ENCODE data around the gene CRB3.
"Not testable (repeated sequence)": the region's sequence is repeated elsewhere in the genome, so short reads cannot be mapped to it uniquely, and the experiment has no call there.

Gene CRB3

DNA sequence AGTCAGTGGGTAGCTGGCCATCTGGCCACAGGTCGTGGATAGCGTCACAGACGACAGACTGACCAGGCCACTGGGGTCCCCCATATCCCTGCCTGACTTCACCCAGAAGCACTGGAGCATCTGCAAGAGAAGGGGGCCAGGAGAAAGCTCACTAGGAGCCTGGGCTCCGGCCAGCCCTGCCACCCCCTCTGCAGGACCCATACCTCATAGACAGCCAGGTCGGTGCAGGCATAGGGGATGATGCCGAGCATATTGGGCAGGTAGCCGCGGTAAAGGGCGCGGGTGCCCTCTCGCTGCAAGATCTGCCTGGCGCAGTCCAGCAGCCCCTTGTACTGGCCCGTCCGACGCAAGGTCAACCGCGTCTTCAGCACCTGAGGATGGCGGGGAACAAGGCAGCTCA, 36.9 kb upstream of the CRB3 start:
- no peaks in the 10 kb centered on the region for H3K36me3 ChIP-seq (ENCODE audit: insufficient read depth)
- H3K4me1 ChIP-seq (ENCODE audit: low read depth, poor library complexity, severe bottlenecking) = peaks cover 20% of the 10 kb centered on the region
- no peak overlapping the region for H3K4me2 ChIP-seq
- H2AFZ ChIP-seq (ENCODE audit: low read depth) = no peak overlapping the region
- H4K20me1 ChIP-seq (ENCODE audit: insufficient read depth) = peaks cover 14% of the 10 kb centered on the region
- peaks cover 20% of the 10 kb centered on the region for H3K79me2 ChIP-seq (ENCODE audit: insufficient read depth, low read depth)
- H3K4me3 ChIP-seq (IDR thresholded peaks at IDR 0.05; ENCODE audit: insufficient read depth, low read depth, low read length) = no peak overlapping the region
- TF ChIP-seq, protein P1, sequence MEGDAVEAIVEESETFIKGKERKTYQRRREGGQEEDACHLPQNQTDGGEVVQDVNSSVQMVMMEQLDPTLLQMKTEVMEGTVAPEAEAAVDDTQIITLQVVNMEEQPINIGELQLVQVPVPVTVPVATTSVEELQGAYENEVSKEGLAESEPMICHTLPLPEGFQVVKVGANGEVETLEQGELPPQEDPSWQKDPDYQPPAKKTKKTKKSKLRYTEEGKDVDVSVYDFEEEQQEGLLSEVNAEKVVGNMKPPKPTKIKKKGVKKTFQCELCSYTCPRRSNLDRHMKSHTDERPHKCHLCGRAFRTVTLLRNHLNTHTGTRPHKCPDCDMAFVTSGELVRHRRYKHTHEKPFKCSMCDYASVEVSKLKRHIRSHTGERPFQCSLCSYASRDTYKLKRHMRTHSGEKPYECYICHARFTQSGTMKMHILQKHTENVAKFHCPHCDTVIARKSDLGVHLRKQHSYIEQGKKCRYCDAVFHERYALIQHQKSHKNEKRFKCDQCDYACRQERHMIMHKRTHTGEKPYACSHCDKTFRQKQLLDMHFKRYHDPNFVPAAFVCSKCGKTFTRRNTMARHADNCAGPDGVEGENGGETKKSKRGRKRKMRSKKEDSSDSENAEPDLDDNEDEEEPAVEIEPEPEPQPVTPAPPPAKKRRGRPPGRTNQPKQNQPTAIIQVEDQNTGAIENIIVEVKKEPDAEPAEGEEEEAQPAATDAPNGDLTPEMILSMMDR (conservative IDR thresholded peaks at IDR 0.05; ENCODE audit: low read depth, low read length) = no peak
- no peak overlapping the region for H3K27ac ChIP-seq
- H3K9ac ChIP-seq = no peak overlapping the region
- no peaks in the 10 kb centered on the region; the same call in 1 of the 2 replicates for H3K27me3 ChIP-seq (ENCODE audit: insufficient read depth, low read depth)

- not testable (repeated sequence) for H3K4me3 ChIP-seq (IDR thresholded peaks at IDR 0.05; ENCODE audit: insufficient read depth, low read depth, low read length)
Measured at GRCh38 chr19:6428692-6429418, 35.2 kb upstream of the CRB3 start.

DNA sequence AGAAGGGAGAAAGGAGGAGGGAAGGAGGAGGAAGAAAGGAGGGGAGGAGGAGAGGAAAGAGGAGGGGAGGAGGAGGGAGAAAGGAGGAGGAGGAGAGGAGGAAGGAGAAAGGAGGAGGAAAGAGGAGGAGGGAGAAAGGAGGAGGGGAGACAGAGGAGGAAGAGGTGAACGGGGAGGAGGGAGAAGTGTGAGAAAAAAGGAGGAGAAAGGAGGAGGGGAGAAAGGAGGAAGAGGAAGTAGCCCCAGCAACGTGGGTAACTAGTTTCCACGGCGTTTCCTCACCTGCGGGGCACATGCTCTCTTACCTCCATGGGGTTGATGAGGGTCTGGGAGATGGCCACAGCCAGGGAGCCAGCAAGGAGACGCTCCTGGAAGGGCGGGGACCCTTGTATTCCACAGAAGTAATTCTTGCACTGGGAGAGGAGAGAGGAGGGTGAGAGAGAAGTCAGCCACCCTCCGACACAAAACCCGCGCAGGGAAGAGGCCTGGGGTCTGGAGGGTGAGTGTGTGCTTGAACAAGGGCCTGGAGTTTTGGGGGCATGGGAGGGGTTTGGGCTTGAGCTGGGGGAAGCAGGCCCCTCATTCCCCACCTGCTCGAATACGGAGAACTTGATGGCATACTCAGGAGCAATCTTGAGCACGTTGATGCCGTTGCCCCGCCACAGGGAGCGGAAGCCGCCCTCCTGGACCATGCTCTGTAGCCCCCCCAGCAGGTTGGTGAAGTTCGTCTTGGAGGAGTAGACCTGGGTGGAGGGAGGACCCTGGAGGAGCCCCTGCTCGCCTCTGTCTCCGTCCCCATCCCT, 34.5 kb upstream of the CRB3 start:
- no peak overlapping the region for H2AFZ ChIP-seq (ENCODE audit: low read depth)
- no peaks in the 10 kb centered on the region for H3K79me2 ChIP-seq (ENCODE audit: insufficient read depth, low read depth)
- TF ChIP-seq, protein P1 (conservative IDR thresholded peaks at IDR 0.05; ENCODE audit: low read depth, low read length) = no peak
- H3K36me3 ChIP-seq (ENCODE audit: insufficient read depth) = no peaks in the 10 kb centered on the region
- H3K4me2 ChIP-seq = no peak overlapping the region
- H4K20me1 ChIP-seq (ENCODE audit: insufficient read depth) = no peaks in the 10 kb centered on the region
- H3K4me1 ChIP-seq (ENCODE audit: low read depth, poor library complexity, severe bottlenecking) = peaks cover 6% of the 10 kb centered on the region
- H3K27me3 ChIP-seq (ENCODE audit: insufficient read depth, low read depth) = no peaks in the 10 kb centered on the region; the same call in 1 of the 2 replicates
- no peak overlapping the region for H3K27ac ChIP-seq
- H3K9ac ChIP-seq = no peak overlapping the region
- H3K4me3 ChIP-seq (IDR thresholded peaks at IDR 0.05; ENCODE audit: insufficient read depth, low read depth, low read length) = no peak overlapping the region

More at GRCh38 chr19:6428692-6429418, 35.2 kb upstream of the CRB3 start:
- not testable (repeated sequence) for H2AFZ ChIP-seq (ENCODE audit: low read depth); H3K79me2 ChIP-seq (ENCODE audit: insufficient read depth, low read depth); H4K20me1 ChIP-seq (ENCODE audit: insufficient read depth); H3K9ac ChIP-seq; H3K27ac ChIP-seq; H3K27me3 ChIP-seq (ENCODE audit: insufficient read depth, low read depth); H3K36me3 ChIP-seq (ENCODE audit: insufficient read depth); H3K4me1 ChIP-seq (ENCODE audit: low read depth, poor library complexity, severe bottlenecking); H3K4me2 ChIP-seq

DNA sequence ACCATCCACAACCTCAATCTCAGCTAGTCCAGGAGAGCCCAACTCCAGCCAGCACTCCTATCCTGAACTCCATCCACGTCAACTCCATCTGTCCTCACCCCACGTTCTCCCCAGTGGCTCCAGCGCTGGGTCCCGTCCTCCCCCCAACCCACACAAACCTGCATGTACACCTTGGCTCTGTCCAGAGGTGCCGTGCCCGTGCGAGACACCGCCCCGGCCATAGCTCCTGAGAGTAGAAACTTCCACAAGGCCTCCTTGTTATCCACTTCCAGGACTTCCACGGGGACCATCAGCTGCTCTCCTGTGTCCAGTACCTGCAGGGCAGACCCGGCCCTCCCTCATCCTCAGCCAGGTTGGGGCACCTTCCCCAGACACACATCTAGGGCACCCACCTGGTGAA, 32.2 kb upstream of the CRB3 start:
- TF ChIP-seq, protein P1 (conservative IDR thresholded peaks at IDR 0.05; ENCODE audit: low read depth, low read length) = no peak
- Histone ChIP-seq H3K27me3 (ENCODE audit: insufficient read depth, low read depth) (no peaks in the 10 kb centered on the region; the same call in 1 of the 2 replicates), H3K27ac (no peak overlapping the region), H3K9ac (no peak overlapping the region), H3K79me2 (ENCODE audit: insufficient read depth, low read depth) (no peaks in the 10 kb centered on the region), H3K36me3 (ENCODE audit: insufficient read depth) (no peaks in the 10 kb centered on the region), H3K4me1 (ENCODE audit: low read depth, poor library complexity, severe bottlenecking) (no peaks in the 10 kb centered on the region), H3K4me2 (no peak overlapping the region), H2AFZ (ENCODE audit: low read depth) (no peak overlapping the region), H4K20me1 (ENCODE audit: insufficient read depth) (no peaks in the 10 kb centered on the region), H3K4me3 (IDR thresholded peaks at IDR 0.05; ENCODE audit: insufficient read depth, low read depth, low read length) (no peak overlapping the region)
